ENCODE measurements around the gene NUCB2. TPM values are rescaled to one million over a fixed set of nuclear protein-coding genes. Genes with fewer than 3 reads are reported as not detected.

NUCB2 gene
- polyA plus RNA-seq, 1 experiment, result 275 TPM

DNA sequence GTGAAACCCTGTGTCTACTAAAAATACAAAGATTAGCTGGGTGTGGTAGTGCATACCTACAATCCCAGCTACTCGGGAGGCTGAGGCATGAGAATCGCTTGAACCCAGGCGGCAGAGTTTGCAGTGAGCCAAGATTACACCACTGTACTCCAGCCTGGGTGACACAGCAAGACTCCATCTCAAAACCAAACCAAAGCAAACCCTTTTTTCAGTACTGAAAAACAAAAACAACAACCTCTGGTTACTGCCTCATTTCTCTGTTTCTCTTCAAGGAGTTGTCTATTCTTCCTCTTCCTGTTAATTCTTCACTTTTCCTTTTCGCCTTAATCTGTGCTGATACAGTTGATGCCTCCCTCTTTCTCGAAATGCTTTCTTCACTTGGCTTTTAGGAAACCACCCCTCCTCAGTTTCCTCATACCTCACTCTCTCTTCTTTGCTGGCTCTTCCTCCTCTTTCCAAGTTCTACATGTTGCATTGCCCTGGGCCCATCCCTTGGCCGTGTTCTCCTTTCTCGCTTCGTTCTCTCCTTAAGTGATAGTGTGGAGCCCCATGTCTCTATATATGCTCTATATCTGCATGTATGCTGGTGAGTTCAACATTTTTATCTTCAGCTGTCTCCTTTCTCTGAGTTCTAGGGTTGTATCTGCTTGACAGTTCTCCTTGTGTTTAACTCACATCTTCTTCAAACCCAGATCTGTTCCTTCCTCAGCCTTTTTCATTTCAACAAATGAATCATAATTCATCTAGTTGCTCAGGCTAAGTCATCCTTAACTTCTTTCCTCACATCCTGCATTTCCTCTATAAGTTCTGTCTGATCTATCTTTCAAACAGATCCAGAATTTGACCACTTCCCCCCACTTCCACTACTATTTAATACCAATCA is 37.1 kb downstream of the NUCB2 start:
- H3K27ac ChIP-seq (ENCODE audit: low read depth, low read length), result peak overlapping the region; percentile 90
- no peak overlapping the region for H3K4me3 ChIP-seq (ENCODE audit: low read depth, low read length)
- no peak for TF ChIP-seq CTCF (IDR thresholded peaks at IDR 0.05; ENCODE audit: low read depth, low read length)
- no peaks in the 10 kb centered on the region for H3K27me3 ChIP-seq (ENCODE audit: control insufficient read depth, insufficient read depth, low read length)
- DNase-seq (ENCODE audit: low read depth, low spot score), result no peak
- ChIA-PET POLR2A (interaction anchor here (0.6 to 1.5 kb wide), 4 partner anchors 20 to 106 kb away, joined by 3 to 5 read pairs (median 4); partner anchors contain the start of genes NUCB2 and PIK3C2A), CTCF (interaction anchor here (0.8 to 1.3 kb wide), 3 partner anchors 40 to 41 kb away, joined by 3 read pairs; no protein-coding TSS in a partner anchor)
- H3K9me3 ChIP-seq (ENCODE audit: control insufficient read depth, insufficient read depth, low read length), result no peaks in the 10 kb centered on the region

- H3K27ac ChIP-seq (ENCODE audit: low read depth, low read length), result peak overlapping the region; percentile 90
- CTCF ChIA-PET, result interaction anchor here (0.6 to 1.1 kb wide), 3 partner anchors 40 to 113 kb away, joined by 3 read pairs; no protein-coding TSS in a partner anchor
- peak; percentile 82 for DNase-seq (ENCODE audit: low read depth, low spot score)
- no peaks in the 10 kb centered on the region for H3K9me3 ChIP-seq (ENCODE audit: control insufficient read depth, insufficient read depth, low read length)
- POLR2A ChIA-PET, result interaction anchor here (0.5 to 1.5 kb wide), 5 partner anchors 21 to 106 kb away, joined by 3 to 5 read pairs (median 4); partner anchors contain the start of genes NUCB2 and PIK3C2A
- no peak overlapping the region for H3K4me3 ChIP-seq (ENCODE audit: low read depth, low read length)
- H3K27me3 ChIP-seq (ENCODE audit: control insufficient read depth, insufficient read depth, low read length), result no peaks in the 10 kb centered on the region
- TF ChIP-seq CTCF (IDR thresholded peaks at IDR 0.05; ENCODE audit: low read depth, low read length), result no peak
These were observed 37.7 kb downstream of the NUCB2 start for GRCh38 chr11:17314232-17314547.

GRCh38 chr11:17314904-17315426 is 38.4 kb downstream of the NUCB2 start:
- TF ChIP-seq CTCF (IDR thresholded peaks at IDR 0.05; ENCODE audit: low read depth, low read length), result no peak
- ChIA-PET POLR2A (interaction anchor here (0.5 to 1.5 kb wide), 4 partner anchors 22 to 47 kb away, joined by 3 to 5 read pairs (median 4); partner anchors contain the start of gene NUCB2), CTCF (interaction anchor here (0.6 to 1.1 kb wide), 2 partner anchors 39 to 113 kb away, joined by 3 read pairs; no protein-coding TSS in a partner anchor)
- Histone ChIP-seq H3K9me3 (ENCODE audit: control insufficient read depth, insufficient read depth, low read length) (no peaks in the 10 kb centered on the region), H3K27ac (ENCODE audit: low read depth, low read length) (peak overlapping the region; percentile 90), H3K4me3 (ENCODE audit: low read depth, low read length) (no peak overlapping the region), H3K27me3 (ENCODE audit: control insufficient read depth, insufficient read depth, low read length) (no peaks in the 10 kb centered on the region)
- no peak for DNase-seq (ENCODE audit: low read depth, low spot score)

- Histone ChIP-seq H3K9me3 (ENCODE audit: control insufficient read depth, insufficient read depth, low read length) (no peaks in the 10 kb centered on the region), H3K27me3 (ENCODE audit: control insufficient read depth, insufficient read depth, low read length) (no peaks in the 10 kb centered on the region), H3K27ac (ENCODE audit: low read depth, low read length) (no peak overlapping the region), H3K4me3 (ENCODE audit: low read depth, low read length) (no peak overlapping the region)
- CTCF ChIA-PET, result interaction anchor here (0.6 kb wide), 1 partner anchor 87 kb away, joined by 3 read pairs; no protein-coding TSS in a partner anchor
- no peak for DNase-seq (ENCODE audit: low read depth, low spot score)
- no peak for TF ChIP-seq CTCF (IDR thresholded peaks at IDR 0.05; ENCODE audit: low read depth, low read length)
- POLR2A ChIA-PET, result interaction anchor here (0.6 kb wide), 1 partner anchor 23 kb away, joined by 11 read pairs; no protein-coding TSS in a partner anchor
These were observed 52.4 kb downstream of the NUCB2 start for GRCh38 chr11:17328871-17329494.

Data from AG04450 (cell line).